PC-3 (cell line): Measurements from ENCODE around the gene TUBA3E. TPM values are rescaled to one million over a fixed set of nuclear protein-coding genes. Genes with fewer than 3 reads are reported as not detected.

Experiments used
- total RNA-seq: library from RNA; depleted of rRNA; stranded (reverse); fragments of >200 nt; gene quantifications from 2 replicates; pipeline ENCODE4 v1.2.3, GENCODE V29; 2014; rRNA removed

The TUBA3E gene
- total RNA-seq, 1 experiment from 2014 or later = not detected

Other genes starting within 250 kb of the TUBA3E start
- 0.04 TPM in 1 of 2 replicates, not detected in the other for gene RAB6C, start 218.8 kb downstream of the TUBA3E start, total RNA-seq
- gene POTEF, start 69.2 kb downstream of the TUBA3E start, total RNA-seq = not detected in 2 replicates
- 8.6 and 9.8 TPM in 2 replicates for gene CCDC74B, start 53.3 kb downstream of the TUBA3E start, total RNA-seq
- gene SMPD4, start 16.8 kb downstream of the TUBA3E start, total RNA-seq = 64.4 and 82.2 TPM in 2 replicates
- gene MZT2B, start 16.2 kb downstream of the TUBA3E start, total RNA-seq = 502 and 600 TPM in 2 replicates
- gene IMP4, start 144.5 kb upstream of the TUBA3E start, total RNA-seq = 203 and 207 TPM in 2 replicates
- 27.1 and 33.5 TPM in 2 replicates for gene PTPN18, start 157.6 kb upstream of the TUBA3E start, total RNA-seq